ENCODE measurements around the gene ATXN1.

ATXN1 gene

DNA sequence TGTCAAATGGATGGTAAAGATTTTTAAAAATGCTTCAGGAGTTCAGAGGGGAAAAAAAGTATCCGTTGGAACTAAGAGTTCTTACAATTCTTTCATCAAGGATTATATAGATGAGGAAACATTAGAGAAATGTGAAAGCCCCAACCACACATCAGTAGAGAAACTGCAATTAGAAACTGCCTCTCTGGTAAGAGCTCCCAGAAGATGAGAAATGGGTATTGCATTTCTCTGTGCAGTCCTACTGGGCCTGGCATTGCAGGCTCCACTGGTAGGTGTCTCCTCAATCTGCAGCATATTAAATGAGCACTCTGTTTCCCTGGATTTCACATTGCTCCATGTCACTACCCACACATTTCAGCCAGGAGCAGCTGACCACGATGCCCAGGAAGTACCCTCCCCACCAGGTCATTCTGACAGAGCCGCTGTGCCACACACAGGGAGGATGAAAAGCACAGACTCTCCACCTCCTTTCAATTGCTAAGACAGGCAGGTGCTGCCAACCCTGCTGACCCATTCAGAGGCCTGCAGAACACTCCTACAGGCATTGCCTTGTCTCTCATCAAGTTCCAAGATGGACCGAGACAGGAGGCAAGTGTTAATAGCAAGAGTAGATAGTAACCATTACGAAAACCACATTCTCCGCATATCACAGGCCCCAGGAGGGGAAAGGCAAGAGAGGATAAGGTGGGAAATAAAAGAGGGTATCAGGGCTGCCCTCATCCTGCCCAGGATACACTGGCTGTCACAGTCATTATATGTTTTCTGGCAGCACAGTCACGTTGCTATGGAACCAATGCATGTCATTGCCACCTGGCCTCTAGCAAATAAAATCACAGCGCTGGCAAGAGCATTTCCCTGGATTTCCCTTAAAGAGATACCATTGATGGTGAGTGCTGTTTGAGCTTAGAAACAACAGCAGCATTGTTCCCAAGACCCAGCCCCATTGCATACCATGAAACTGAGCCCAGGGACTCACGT, 241.7 kb downstream of the ATXN1 start:
- no peak for DNase-seq

DNA sequence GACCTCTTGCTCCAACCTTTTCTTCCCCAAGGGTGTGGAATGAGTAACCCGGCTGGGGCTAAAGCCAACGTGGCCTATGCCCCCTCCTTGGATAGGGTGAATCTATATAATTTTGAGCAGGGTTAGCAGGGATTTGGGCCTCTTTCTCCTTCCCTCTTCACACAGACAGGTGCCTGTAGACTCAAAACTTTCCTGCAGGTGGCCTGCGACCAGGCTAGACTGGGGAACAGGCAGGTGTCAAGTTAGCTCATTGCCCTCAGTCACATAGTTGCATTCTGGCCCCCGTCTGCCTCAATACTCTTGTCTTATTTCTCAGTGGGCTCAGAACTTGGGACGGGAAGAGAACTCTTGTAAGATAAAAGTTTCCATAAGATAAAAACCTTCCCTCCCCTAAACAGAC, 243.0 kb downstream of the ATXN1 start:
- no peak for DNase-seq

DNA sequence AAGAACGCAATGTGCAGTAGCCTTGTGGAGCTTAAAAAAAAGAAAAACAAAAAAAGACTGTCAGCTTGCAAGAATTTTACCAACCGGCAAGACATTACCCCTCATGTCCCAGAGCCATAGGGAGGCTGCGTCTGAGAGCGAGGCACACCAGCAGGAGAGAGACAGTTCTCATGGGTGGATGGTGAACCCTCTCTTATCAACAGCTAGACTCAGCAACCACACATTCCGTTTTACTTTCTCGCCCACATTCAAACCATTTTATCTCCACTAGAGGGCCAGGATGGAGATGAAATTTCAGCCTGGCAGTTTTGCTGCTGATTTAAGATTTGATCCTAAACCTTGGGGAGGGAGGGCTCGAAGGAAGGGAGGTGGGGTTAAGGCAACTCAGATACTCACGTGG, 247.0 kb downstream of the ATXN1 start:
- DNase-seq, result no peak

DNA sequence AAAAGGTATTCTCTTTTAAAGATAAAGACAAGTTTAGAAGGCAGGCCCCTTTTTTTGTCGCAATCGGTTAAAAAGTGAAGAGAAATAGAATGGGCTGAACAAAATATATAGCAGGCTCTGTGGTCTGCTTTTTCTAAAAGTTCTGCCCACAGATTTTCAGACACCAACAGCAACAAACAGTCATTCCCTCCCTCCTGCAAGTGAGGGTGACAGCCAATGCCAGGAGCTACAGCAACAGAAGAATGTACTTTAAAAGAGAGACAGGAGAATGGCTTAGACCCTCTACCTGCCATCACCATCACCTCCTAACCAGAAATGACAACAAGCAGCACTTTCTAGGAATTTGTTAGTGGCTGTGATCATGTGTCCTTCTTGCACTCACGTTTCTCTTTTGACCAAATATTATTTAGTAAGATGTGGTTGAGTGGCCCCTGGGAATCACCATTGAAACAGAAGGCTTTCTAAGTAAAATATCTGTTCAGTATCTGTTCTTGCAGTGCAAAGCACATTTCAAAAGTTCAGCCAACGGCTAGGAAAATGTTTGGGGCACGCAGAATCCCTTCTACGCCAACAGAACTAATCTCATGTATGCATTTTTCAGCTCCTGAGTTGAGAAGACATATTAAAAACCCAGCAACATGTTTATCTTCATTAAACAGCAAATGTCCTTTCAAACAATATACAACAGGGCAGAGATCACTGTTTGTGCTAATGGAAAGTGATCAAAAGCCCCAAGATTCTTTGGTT, 248.5 kb downstream of the ATXN1 start:
- DNase-seq, result no peak

DNA sequence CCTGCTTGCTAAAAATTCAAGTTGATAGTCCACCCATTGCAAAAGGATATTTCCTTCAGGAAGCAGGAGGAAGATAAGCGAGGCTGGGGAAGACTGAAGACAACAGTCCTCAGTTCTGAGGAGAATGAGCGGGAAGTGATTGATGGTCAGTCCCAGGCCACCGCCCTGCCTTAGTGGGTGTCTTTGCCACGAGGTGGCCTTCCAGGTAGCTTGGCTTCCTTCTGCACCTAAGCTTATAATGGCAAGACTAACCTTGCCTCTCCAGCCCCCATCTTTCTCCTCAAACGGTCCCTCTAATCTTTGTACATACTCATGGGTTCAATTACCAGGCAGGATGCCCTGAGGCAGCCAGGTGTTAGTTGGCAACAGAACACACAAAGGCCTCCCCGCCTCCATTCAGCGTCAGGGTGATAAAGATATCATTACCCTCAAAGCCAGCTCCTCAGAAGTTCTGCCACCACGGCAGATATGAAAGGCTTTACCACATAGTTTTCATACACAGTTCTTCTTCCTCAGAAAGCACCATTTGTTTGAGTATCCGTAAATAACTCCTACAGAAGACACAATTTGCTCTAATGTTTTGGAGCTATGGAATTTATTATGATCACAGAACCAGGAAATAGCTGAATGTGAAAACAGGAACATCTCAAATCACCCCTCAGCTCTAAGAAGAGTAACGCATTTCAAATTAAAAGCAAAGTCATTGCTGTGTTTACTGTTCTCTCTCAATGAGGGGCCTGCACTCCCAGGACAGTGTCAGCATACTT, 249.4 kb downstream of the ATXN1 start:
- no peak for DNase-seq

DNA sequence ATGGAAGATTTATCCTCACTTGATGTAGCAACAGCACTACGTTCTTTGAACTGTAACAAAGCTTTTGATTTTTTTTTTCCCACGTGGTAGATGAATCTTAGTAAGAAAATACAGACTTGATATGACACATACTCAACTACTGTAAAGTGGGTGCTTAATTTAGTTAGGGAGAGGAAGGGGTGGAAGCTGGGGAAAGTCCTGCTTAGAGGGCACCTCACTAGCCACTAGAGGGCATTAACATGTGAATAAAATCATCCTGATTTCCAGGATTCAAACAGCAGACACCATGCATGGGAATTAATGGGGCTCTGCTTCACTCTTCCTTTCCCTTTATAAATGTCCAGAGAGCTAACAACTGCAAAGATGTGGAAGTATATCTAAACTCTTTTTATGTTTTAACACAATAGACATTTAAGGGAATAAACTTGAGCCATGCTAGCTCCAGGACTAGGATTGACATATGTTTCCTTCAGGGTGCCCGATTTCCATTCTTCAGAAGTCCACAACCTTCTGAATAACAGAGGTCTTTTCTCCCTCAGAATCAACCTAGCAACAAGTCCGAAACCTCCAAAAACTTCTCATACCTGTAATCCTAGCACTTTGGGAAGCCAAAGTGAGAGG, 250.1 kb downstream of the ATXN1 start:
- DNase-seq, result no peak

DNA sequence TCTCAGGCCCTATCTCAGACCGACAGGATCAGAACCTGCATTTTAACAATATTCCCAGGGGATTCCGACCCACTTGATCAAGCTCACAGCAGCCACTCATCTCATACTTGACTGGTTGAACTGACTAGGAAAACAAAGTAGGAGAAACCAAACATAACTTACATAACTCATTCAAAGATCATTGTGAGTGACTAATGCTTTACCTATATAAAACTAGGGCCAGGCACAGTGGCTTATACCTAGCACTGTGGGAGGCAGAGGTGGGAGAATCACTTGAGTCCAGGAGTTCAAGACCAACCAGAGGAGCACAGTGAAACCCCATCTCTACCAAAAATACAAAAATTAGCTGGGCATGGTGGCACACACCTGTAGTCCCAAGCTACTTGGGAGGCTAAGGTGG, 251.0 kb downstream of the ATXN1 start:
- DNase-seq, result no peak

DNA sequence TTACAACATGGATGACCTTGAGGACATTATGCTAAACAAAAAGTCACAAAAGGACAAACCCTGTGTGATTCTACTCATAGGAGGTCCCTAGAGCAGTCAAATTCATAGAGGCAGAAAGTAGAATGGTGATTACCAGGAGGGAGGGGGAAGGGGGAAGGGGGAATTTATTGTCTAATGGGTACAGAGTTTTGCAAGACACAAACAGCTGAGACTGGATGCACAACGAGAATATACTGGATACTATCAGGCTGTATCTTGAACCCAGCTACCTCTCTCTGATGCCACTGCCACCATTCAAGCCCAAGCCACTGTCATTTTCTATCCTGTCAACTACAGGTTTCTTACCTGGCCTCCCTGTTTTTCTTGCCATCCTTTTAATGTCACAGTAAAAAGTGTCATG, 252.3 kb downstream of the ATXN1 start:
- no peak for DNase-seq

DNA sequence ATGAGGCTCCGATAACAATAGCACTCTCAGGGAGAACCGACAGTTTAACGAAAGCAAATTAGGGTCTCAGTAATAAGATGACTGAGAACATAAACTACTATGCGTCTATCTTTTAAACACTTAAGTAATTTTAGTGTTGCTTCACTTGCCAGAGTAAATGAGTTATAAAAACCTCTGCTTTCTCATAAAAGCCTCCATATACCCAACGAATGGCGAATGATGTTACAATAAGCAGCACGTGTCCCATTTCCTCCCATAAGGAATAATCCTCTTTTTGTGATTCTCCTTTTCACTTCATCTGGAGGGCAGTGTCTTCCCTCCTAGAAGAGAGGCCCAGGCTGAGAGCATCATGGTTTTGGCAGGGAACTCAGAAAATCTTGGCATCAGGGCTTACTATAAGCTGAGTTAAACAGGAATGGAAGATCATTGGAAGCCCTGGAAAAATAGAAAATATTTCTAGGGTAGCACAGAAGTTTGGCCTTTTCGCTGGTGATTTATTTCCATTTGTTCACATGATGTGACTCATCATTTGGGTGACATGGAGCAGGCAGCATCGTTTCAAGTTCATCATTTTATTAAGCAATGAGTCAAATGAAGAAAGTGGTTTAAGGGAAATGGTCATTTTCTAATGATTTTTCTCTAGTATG, 255.4 kb downstream of the ATXN1 start:
- no peak for DNase-seq

DNA sequence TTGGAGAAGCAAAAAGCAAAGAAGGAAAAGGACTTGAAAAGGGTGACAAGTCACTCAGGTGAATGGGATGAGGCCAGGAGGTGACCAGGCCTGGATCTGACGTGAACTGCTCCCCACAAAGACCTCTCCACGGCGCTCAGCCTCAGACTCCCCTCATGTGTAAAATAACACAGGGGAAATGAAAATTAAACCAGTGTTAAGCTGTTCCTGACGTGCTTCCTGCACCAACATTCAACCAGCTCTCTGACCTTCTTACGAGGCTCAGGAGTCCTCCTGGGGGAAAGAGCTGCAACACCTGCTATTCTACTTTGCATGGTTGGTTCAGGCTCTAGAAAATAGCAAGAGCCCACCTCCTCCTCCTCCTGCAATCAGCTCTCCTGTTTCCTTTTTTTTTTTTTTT, 256.7 kb downstream of the ATXN1 start:
- no peak for DNase-seq

DNA sequence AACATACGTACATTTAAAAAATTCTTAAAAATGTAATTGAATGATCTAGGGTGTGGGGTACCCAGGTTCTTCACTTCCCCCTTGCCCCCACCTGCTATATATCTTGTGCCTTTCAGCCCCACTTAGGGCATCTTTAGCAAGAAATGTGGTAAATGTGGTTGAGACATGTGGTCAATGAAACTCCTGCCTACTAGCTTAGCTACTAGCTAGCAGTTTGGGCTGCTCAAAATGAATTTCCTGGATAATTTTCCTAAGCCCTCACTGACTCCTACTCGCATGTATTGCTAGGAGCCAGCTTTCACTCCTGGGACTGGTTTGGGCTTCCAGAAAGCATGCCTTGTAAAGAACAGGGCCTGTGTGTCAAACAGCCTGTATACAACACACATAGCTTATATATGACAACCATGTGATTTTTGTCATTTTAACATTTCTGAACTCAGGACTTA, 257.3 kb downstream of the ATXN1 start:
- no peak for DNase-seq

DNA sequence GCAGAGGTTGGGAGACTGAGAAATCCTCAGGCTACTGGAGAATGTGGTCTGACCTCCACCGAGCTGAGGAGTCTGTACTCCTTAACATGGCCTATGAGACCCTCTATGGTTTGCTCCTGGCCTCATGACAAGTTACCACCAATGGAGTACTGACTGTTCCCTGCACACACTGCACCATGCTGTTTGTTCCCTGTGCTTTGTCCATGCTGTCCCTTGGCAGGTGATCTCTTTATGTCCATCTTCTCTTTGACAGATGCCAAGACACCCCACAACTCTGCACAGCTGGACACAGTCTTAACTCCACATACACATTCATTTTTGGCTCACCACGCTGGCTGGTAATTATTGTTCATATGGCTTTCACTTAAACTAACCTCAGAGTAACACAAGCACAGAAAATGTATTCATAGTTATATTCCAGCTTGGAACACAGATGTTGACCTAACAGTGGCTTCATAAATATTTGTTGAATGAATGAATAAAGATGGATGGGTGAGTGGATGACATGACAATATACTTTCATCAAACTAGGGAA, 258.0 kb downstream of the ATXN1 start:
- DNase-seq, result no peak

DNA sequence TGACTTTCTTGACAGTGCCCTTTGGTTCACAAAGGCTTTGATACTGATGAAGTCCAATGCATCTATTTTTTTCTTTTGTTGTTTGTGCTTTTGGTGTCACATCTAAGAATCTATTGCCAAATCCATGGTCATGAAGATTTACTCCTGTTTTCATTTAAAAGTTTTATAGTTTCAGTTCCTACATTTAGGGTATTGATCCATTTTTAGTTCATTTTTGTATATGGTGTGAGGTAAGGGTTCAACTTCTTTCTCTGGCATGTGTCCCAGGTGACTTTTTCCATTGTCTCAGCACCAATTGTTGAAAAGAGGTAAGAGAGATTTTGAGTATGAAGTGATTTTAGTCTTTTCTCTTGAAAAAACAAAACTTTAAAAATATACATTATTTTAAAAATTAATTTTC, 262.3 kb downstream of the ATXN1 start:
- no peak for DNase-seq

DNA sequence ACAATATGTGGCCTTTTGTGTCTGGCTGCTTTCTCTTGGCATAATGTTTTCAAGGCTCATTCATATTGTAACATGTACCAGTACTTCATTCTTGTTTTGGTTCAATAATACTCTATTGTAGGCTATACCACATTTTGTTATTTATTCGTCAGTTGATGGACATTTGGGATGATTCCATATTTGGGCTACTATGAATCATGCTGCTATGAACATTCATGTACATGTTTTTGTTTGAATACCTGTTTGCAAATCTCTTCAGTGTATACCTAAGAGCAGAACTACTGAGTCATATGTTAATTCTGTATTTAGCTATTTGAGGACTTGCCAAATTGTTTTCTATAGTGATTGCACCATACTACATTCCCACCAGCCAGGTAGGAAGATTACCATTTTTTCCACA, 263.0 kb downstream of the ATXN1 start:
- no peak for DNase-seq

DNA sequence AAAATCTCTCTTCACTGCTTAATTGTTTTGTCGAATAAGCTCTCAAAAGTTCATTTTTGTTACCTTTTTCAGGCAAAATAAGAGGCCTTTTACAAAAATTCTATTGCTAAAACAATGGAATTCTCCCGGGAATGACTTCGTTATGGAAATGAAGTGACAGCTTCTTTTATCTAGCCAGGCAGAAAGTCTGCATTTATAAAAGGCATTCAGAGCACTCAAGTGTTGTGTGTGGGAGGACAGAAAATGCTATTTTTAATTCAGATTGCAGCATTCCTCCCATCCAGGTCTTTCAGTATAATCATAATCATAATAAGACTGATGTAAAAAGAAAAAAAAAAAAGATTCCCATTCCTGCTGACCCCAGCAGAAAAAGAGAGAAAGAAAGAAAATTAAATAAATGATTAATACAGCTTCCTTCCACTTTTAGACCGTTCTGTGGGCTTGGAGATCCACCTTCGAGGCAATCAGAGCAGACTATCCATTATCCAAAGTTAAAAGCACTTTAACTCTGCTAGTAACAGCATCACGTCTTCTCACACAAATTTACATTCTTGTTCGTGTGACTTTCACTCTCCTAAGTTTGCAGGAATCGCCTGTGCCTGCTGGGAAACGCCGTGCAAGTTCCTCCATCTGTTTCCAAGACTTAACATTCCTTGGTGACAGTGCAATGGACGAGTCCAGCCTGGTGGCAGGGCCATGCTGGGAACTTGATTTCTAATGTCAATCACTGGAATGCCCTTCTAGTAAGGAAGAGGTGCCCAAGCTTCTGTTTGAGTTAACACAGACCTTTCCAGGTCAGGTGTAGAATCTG, 264.1 kb downstream of the ATXN1 start:
- no peak for DNase-seq

DNA sequence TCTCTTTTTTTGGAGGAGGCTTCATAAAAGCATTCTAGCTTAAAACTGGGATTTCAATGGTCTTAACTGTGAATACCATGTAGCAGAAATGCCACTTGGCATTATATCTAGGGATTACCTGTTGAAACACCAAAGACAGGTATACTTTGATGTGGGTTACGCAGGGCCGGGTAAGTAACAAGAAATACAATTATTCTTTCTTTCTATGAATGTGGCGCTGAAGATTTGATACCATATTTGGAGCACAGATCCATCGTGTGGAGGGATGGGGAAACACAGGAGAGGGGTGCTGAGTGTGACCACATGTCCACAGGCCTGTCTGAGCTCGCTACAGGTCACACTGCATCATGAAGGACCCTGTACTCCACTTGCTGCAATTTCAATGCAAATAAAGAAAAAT, 265.1 kb downstream of the ATXN1 start:
- DNase-seq, result no peak

DNA sequence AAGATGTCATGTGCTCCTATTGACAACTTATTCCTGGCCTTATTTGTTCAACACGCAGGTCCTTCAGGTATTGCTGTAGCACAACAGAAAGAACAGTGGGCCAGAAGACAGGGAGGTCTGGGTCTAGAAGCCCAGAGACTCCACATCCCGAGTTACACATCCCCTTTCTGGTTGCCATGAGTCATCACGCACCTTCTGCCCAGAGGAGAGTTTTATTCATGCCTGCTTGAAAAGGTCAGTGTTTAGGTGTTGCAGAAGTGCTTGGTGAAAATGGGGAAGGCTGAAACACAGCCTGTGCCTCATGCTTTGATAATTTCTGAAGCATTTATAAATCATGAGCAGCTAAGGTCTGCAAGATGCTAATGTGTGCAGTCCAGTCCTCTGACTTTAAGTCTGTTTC, 266.5 kb downstream of the ATXN1 start:
- no peak for DNase-seq

DNA sequence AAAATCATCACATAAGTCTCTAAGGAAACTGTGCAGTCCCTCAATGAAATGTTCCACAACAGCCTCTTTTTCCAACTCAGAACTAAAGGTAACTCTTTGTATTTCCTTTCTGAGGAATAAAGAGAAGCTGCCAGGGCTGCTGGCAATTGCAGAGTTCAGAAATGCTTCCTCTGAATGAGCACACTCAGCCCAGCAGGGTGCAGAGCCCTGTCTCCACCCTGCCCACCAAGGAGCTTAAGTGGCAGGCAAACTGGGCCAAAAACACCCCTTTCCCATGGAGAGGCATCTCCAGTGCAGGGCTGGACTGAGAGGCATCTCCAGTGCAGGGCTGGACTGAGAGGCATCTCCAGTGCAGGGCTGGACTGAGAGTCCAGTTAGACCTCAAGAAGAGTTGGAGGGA, 267.5 kb downstream of the ATXN1 start:
- DNase-seq, result no peak

DNA sequence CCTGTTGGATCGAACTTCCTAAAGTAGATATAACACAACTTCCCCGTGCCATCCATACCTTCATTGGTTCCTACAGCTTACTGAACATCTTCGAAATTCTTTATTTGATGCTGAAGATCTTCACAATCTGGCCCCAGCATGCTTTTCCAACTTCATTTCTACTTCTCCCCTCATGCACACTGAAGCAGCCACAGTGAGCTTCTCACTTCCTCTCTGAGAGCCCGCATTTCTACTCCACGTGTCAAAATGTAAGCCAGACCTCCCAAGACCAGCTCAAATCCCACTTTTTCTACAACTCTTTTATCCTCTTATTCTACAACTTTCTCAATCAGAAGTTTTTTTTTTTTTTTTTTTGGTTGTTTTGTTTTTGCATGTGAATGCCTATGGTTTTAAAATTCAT, 268.1 kb downstream of the ATXN1 start:
- no peak for DNase-seq

DNA sequence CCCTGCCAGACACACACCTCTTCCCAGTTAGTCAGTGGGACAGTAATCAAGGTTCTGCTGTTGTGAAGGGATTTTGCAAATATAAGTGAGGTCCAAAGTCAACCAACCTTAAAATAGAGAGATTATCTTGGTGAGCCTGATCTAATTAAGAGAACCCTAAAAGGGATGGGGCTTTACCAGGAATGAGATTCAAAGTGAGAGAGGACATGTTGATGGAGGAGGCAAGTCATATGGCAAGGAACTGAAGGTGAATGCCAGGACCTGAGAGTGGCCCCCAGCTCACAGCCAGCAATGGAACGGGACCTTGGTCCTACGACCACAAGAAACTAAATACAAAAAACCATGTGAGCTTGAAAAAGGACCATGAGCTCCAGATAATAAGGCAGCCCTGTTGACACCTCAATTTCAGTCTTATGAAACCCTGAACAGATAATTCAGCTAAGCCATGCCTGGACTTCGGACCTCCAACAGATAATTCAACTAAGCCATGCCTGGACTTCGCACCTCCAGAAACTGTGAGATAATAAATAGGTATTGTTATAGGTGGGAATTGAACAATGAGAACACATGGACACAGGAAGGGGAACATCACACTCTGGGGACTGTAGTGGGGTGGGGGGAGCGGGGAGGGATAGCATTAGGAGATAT, 269.5 kb downstream of the ATXN1 start:
- DNase-seq, result no peak

DNA sequence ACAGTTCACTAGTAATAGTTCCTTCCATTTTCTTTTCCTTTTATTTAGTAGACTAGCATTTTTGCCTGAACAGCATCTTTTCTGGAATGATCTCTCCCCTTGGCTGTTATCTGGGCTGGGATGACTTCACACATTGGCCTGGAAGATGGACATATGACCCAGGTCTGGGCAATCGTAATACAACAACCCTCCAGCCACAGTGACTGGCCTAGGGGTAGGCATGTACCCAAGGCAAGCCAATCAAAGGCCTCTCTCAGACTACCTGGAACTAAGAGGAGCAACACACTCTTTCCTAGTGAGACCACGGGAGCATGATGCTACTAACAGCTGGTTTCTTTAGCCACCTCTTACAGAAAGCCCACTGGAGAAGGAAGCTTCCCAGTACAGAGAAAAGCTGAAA, 270.6 kb downstream of the ATXN1 start:
- DNase-seq, result no peak

Measured in DMS79 treated with DMSO at 0.1 percent for 48 hours (cell line).